ENCODE measurements around the gene ZBTB45. TPM values are rescaled to one million over a fixed set of nuclear protein-coding genes. Genes with fewer than 3 reads are reported as not detected.

Gene ZBTB45
- total and polyA plus RNA-seq, 2 experiments from 2014 or later = 26.3 to 29.4 TPM

DNA sequence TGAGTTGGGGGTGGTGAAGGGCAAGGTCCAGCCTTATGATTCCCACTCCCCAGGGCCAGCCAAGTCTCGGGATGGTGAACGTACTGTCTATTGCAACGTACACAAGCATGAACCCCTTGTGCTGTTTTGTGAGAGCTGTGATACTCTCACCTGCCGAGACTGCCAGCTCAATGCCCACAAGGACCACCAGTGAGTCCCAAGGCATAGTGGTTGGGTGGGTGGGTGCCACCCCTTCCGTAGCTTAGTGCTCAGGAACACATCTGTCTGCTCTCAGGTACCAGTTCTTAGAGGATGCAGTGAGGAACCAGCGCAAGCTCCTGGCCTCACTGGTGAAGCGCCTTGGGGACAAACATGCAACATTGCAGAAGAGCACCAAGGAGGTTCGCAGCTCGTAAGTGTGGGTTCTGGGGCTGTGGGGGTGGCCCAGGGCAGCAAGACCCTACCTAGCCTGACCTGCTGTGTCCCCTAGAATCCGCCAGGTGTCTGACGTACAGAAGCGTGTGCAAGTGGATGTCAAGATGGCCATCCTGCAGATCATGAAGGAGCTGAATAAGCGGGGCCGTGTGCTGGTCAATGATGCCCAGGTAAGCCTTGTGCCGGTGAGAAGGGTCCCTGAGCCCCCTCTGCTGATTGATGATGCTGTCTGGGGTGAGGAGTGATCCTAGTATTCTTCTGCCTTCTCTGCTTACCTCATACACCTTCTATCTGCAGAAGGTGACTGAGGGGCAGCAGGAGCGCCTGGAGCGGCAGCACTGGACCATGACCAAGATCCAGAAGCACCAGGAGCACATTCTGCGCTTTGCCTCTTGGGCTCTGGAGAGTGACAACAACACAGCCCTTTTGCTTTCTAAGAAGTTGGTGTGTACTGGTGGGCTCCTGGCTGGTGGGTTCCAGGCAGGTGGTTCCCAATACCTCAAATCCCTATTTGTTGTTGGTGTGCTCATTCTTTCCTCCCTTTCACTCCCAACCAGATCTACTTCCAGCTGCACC, 28.0 kb upstream of the ZBTB45 start:
- Histone ChIP-seq H3K36me3 (peaks cover 47% of the 10 kb centered on the region), H3K4me1 (ENCODE audit: low read depth) (peaks cover 12% of the 10 kb centered on the region), H3K27ac (no peak overlapping the region), H3K9me3 (ENCODE audit: low read depth) (no peaks in the 10 kb centered on the region), H3K4me3 (no peak overlapping the region), H3K27me3 (peaks cover 4% of the 10 kb centered on the region)
- DNase-seq (ENCODE audit: low read depth in 1 of 2, low spot score in 1 of 2) = no peak
- TF ChIP-seq, protein P1, sequence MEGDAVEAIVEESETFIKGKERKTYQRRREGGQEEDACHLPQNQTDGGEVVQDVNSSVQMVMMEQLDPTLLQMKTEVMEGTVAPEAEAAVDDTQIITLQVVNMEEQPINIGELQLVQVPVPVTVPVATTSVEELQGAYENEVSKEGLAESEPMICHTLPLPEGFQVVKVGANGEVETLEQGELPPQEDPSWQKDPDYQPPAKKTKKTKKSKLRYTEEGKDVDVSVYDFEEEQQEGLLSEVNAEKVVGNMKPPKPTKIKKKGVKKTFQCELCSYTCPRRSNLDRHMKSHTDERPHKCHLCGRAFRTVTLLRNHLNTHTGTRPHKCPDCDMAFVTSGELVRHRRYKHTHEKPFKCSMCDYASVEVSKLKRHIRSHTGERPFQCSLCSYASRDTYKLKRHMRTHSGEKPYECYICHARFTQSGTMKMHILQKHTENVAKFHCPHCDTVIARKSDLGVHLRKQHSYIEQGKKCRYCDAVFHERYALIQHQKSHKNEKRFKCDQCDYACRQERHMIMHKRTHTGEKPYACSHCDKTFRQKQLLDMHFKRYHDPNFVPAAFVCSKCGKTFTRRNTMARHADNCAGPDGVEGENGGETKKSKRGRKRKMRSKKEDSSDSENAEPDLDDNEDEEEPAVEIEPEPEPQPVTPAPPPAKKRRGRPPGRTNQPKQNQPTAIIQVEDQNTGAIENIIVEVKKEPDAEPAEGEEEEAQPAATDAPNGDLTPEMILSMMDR (IDR thresholded peaks at IDR 0.05; ENCODE audit: low read depth, low read length) = no peak

DNA sequence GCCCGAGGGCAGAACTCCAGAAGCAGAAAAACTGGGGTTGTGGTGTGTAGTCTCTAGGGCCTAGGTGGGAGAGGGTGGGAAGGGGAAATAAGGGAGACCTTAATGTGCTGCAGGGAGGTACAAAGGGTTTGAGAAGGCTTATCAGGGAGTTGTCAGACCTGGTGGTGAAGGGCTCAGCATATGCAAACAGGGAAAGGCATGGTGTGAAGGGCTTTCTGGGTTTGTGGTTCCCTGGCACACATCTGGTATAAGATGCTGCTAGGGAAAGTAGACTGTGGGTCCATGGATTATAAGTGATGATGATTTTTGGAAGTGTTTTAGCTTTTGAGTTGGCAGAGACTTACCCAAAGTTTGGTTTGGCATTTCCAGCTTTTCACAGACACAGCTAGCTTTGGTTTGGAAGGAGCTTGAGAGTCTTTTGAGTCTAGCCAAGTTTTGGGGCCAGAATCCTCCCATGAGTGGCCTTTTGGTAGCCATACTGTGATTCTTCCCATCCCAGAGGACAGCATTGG, 26.5 kb upstream of the ZBTB45 start:
- no peaks in the 10 kb centered on the region for H3K9me3 ChIP-seq (ENCODE audit: low read depth)
- peaks cover 12% of the 10 kb centered on the region for H3K4me1 ChIP-seq (ENCODE audit: low read depth)
- peak overlapping the region; percentile 42 for H3K27ac ChIP-seq
- H3K4me3 ChIP-seq = peak overlapping the region; percentile 84
- H3K27me3 ChIP-seq = peaks cover 15% of the 10 kb centered on the region
- peaks cover 39% of the 10 kb centered on the region for H3K36me3 ChIP-seq
- TF ChIP-seq, protein P1 (IDR thresholded peaks at IDR 0.05; ENCODE audit: low read depth, low read length) = no peak
- DNase-seq (ENCODE audit: low read depth in 1 of 2, low spot score in 1 of 2) = no peak

DNA sequence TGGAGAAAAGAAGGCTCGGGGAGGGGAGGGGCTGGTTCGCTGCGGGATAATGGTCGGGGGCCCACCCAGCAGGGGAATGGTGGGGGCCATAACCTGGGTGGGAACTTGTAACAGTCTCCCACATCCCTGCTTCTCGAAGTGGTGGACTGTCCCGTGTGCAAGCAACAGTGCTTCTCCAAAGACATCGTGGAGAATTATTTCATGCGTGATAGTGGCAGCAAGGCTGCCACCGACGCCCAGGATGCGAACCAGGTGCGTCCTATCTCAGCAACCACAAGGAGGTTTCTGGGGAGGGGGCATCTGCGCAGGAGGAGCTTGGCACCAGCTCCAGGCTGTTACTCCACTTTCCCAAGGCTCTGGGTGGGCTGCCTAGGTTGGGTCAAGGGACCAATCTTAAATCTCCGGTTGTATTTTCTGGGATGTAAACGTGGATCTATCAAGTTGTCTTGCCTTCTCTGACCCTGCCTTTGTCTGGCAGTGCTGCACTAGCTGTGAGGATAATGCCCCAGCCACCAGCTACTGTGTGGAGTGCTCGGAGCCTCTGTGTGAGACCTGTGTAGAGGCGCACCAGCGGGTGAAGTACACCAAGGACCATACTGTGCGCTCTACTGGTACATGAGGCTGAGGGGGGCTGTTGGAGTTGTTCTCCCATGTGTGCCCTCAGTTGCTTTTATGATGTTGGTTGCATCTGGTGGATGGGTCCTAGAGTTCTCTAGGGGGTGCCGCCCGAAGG, 25.8 kb upstream of the ZBTB45 start:
- H3K27ac ChIP-seq = peak overlapping the region; percentile 90
- no peak for DNase-seq (ENCODE audit: low read depth in 1 of 2, low spot score in 1 of 2)
- H3K4me3 ChIP-seq = peak overlapping the region; percentile 84
- H3K4me1 ChIP-seq (ENCODE audit: low read depth) = peaks cover 12% of the 10 kb centered on the region
- peaks cover 33% of the 10 kb centered on the region for H3K36me3 ChIP-seq
- TF ChIP-seq, protein P1 (IDR thresholded peaks at IDR 0.05; ENCODE audit: low read depth, low read length) = no peak
- H3K9me3 ChIP-seq (ENCODE audit: low read depth) = no peaks in the 10 kb centered on the region
- peaks cover 17% of the 10 kb centered on the region for H3K27me3 ChIP-seq

DNA sequence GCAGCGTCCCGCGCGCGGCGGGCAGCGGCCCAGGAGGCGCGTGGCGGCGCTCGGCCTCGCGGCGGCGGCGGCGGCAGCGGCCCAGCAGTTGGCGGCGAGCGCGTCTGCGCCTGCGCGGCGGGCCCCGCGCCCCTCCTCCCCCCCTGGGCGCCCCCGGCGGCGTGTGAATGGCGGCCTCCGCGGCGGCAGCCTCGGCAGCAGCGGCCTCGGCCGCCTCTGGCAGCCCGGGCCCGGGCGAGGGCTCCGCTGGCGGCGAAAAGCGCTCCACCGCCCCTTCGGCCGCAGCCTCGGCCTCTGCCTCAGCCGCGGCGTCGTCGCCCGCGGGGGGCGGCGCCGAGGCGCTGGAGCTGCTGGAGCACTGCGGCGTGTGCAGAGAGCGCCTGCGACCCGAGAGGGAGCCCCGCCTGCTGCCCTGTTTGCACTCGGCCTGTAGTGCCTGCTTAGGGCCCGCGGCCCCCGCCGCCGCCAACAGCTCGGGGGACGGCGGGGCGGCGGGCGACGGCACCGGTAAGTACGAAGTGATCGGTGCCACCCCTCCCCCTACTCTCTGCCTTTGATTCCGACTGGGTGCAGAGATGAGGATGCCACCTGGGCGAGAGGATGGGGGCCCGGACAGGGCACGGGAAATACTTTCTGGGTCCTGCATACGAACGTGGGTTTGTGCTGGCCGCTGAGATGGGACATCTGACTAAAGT, 25.1 kb upstream of the ZBTB45 start:
- TF ChIP-seq, protein P1 (IDR thresholded peaks at IDR 0.05; ENCODE audit: low read depth, low read length) = no peak
- peaks cover 27% of the 10 kb centered on the region for H3K36me3 ChIP-seq
- H3K27ac ChIP-seq = peak overlapping the region; percentile 90
- peak overlapping the region; percentile 84 for H3K4me3 ChIP-seq
- peak; percentile 66 to 76 for DNase-seq (ENCODE audit: low read depth in 1 of 2, low spot score in 1 of 2)
- peaks cover 12% of the 10 kb centered on the region for H3K4me1 ChIP-seq (ENCODE audit: low read depth)
- H3K9me3 ChIP-seq (ENCODE audit: low read depth) = no peaks in the 10 kb centered on the region
- H3K27me3 ChIP-seq = peaks cover 20% of the 10 kb centered on the region

Measured in cardiac muscle cell (in vitro differentiated cells and primary cell).